GM19438 (cell line): ENCODE data around the gene NDFIP2.
"Not testable (repeated sequence)": the region's sequence is repeated elsewhere in the genome, so short reads cannot be mapped to it uniquely, and the experiment has no call there.

Source experiments
- ATAC-seq: cut with Tn5 transposase; IDR thresholded peaks from one replicate; pipeline ENCODE4 v1.9.1; 2021; ENCODE audit warnings: low read depth; ENCODE audit not compliant: unreplicated experiment

The NDFIP2 gene

GRCh38 chr13:79530270-79530669 lies 49.3 kb downstream of the NDFIP2 start:
- no peak for ATAC-seq

DNA sequence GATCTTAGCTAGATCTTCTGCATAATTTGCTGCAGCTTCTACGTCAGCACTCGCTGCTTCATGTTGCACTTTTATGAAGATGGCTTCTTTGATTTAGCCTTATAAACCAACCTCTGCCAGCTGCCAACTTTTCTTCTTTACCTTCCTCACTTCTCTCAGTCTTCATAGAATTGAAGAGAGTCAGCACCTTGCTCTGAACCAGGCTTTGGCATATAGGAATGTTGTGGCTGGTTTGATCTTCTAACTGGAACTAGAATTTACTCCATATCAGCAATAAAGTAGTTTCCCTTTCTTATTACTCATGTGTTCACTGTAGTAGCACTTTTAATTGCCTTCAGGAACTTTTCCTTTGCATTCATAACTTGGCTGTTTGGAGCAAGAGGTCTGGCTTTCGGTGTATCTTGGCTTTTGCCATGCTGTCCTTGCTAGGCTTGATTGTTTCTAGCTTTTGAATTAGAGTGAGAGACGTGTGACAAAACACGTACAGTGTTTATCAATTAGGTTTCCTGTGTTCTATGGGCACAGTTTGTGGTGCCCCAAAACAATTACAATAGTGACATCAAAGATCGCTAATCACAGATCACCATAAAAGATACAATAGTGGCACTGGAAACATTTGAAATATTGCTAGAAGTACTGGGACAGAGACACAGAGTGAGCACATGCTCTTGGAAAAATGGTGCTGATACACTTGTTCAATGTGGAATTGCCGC lies 50.7 kb downstream of the NDFIP2 start:
- no peak for ATAC-seq

GRCh38 chr13:79532576-79532975 lies 51.6 kb downstream of the NDFIP2 start:
- no peak for ATAC-seq

DNA sequence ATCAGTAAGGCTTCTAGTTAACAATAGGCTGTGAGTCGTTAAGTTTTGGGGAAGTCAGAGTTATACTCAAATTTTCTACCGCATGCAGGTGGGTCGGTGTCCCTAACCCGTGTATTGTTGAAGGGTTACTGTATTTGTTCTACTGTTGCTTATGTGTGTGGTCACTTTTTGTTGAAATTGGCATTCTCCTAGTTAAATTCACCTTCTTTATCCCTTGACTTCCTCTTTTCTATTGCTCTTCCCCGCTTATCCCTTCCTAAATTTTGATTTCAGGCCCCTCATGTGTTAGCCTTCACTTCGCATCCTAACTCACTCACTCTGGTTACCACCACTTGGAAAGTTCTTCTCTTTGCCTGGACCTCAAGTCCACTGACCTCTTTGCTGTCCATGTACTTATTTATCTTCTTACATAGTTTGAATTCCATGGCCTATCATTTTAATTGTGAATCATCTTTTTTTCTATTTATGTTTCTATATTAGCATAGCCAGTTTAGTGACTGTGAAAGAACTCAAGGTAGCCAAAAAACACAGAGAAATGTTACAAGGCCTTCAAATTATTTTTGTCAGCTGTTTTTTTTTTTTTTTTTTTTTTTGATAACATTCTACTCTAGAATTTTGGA lies 52.9 kb downstream of the NDFIP2 start:
- no peak for ATAC-seq

DNA sequence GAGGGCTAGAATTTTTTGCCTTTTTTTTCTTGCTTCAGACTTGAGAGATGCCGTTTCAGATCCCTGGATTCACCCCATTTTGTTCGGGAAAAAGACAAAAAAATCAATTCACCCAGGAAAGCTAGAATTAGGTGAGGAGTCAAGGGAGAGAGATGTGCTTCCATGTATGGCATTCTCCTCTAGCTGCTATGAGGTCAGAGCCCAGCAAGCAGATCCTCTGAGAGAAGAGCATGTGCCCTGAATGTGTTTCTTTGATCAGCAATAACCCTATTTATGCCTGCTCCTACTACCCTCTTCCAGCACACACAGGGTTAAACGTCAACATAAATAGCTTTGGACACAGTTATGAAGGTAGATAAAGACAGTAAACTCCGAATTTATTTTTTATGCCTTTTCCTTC lies 53.6 kb downstream of the NDFIP2 start:
- ATAC-seq, result no peak

GRCh38 chr13:79538757-79539156 lies 57.8 kb downstream of the NDFIP2 start:
- no peak for ATAC-seq

DNA sequence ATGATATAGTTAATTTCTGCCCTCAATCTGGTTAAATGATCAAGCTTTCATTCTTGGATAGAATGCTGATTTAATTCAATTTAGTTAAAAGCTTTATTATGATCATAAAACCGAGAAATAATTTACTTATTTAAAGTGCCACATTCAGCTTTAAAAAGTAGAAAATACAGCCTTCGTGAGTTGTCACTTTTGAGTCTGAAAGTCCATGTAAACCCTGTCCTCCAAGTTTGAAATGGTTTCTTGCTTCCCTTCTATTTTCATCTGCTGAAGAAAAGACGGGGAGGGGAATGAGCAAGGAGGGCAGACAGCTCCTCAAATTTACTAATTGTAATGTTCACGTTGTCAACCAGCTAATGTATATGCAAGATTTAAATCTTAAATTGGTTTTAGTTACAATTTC lies 59.5 kb downstream of the NDFIP2 start:
- ATAC-seq, result no peak

GRCh38 chr13:79541426-79542049 lies 60.6 kb downstream of the NDFIP2 start:
- ATAC-seq, result no peak

GRCh38 chr13:79543883-79544282 lies 62.9 kb downstream of the NDFIP2 start:
- no peak for ATAC-seq

DNA sequence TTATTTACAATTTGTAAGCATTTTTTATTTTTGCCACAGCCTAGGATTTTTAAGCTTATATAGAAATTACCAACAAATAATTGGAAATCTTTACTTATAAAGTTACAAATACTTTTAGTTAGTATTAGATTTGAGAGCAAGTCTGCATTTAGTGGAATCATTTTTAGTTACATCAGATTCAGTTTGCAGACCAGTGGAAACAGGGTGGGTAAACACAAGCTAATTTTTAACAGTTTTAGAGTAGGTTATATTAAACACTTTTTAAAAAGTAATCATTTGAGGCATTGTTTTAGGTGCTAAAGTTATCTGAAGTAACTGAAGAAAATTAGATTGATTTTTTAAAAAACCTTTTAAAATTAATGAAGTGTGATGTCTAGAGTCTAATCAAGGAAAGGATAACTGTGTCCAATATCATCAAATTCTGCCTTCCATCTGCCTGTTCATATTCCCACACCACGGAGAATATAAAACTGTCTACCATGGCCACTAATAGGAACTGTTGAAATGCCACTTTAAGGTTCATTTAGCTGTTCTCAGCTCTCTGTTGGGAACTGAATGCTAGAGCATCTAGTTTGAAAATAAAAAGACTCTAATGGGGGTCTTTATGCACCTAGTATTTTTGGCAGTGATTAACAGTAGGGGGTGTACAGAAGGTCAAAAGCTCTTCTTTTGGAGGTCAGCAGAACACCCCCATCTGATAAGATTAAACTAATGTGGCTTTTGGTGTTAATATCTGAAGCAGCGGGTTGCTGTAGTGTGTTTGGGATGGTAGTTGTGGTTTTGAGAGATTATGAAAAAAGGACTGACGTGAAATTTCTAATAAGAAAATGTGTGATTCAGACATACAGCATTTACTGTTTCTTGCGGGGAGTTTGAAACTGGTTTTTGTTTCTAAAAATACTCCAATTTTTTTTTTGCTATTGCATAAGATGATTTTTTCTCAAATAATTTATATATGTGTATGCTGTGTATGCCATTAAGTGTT lies 66.5 kb downstream of the NDFIP2 start:
- ATAC-seq, result no peak

GRCh38 chr13:79548902-79549301 lies 67.9 kb downstream of the NDFIP2 start:
- ATAC-seq, result no peak

DNA sequence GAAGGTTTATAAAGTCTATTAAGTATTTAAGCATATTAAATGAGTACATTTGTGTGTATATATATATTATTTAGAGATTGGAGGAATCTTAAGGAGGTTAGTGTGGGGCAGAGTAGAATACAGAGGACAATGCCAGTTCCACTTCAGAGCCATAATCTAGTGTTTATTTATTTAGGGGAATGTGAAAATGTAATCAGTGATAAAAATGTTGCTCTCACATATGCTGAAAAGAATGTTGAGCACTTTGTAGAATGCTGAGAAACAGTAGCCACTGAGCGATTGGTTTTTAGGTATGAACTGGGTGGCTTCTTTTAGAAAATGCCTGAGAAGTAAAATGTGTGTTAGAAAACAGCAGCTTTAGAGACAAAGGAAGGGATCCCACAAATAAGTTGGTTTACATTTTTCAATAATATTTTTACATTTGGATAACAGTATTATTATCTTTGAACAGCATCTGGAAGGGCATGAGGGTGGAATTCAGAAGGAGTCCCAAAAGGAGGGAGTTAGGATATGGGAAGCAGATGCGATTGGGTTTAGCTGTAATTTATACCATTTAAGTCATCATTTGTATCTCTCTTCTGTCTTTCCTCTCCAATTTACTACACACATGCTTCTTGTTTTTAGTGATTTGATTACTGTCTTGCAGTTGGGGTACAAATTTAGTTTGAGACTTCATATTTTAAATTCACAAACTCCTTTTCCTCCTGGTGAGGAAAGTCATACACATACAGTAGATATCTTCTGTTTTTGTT lies 68.6 kb downstream of the NDFIP2 start:
- ATAC-seq, result no peak

- ATAC-seq, result no peak
Measured at GRCh38 chr13:79557666-79558065, 76.7 kb downstream of the NDFIP2 start.

DNA sequence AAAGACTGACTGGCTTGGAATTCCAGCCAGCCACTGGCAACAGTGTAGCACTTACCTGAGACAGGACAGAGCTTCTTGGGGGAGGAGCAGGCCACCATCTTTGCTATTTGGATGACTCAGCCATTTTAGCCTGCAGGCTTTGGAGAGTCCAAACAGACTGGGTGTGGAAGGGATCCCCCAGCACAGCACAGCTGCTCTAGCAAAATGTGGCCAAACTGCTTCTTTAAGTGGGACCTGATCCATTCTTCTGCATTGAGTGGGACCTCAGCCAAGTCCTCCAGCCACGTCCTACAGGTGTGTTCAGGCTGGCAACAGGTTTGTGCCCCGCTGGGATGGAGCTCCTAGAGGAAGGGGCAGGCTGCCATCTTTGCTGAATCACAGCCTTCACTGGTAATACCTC lies 80.0 kb downstream of the NDFIP2 start:
- no peak for ATAC-seq

DNA sequence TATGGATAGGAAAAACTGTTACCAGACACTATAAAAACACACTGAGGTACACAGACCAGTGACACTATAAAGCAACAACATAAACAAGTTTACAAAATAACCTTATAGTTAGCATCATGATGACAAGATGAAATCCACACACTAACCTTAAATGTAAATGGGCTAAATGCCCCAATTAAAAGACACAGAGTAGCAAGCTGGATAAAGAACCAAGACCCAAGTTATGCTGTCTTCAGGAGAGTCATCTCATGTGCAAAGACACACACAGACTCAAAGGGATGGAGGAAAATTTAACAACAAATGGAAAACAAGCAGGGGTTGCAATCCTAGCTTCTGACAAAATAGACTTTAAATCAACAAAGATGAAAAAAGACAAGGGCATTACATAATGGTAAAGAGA lies 81.6 kb downstream of the NDFIP2 start:
- ATAC-seq, result no peak

DNA sequence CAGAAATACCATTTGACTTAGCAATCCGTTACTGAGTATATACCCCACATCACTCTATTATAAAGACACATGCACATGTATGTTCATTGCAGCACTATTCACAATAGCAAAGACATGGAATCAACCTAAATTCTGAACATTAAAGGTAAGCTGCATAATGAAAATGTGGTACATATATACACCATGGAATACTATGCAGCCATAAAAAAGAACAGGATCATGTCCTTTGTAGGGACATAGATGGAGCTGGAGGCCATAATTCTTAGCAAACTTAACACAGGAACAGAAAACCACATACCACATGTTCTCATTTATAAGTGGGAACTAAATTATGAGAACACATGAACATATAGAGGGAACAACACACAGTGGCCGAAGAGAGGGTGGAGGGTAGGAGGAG lies 85.2 kb downstream of the NDFIP2 start:
- no peak for ATAC-seq

DNA sequence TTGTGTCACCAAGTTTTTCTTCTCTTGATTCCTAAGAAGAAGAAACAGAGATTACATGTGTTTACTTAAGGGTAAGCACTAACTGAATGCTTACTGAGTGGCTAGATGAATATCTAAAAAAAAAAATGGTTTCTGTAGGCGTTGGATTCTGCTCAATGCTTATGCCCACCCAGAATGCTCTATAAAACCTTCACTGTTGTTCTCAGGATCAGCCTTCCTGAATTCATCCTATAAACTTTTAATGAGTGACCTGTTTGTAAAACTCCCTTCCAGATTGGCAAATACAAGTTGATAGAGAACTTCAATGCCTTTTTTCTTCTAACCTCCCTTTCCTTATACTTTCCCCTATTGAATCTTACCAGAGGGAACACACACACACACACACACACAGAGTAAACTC lies 90.2 kb downstream of the NDFIP2 start:
- no peak for ATAC-seq

GRCh38 chr13:79573892-79574291 lies 92.9 kb downstream of the NDFIP2 start:
- ATAC-seq, result not testable (repeated sequence)

DNA sequence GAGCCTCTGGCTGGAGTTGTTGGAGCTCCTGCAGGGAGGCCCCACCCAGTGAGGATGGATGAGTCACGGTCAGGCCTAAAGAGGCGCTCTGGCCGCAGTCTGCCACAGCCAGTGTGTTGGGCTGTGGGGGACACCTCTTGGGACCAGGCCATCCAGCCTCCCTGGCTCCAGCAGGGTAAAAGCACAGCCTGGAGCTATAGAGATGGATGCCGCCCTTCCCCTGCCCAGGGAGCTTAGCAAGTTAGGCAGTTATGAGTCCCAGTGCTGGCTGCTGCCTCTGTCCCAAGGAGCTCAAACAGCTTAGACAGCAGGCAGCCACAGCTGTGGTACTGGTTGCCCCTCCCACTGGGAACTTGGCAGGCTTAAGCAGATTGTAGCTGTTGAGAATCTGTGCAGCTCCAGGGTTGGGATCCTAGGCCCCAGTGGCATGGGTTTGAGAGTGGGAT lies 100.9 kb downstream of the NDFIP2 start:
- ATAC-seq, result no peak

GRCh38 chr13:79582896-79583295 lies 101.9 kb downstream of the NDFIP2 start:
- ATAC-seq, result no peak
